Measurements from ENCODE around the gene MAP3K20.
A peak's percentile ranks its signal among the peaks of the same experiment; 100 is the strongest.
"Not testable (repeated sequence)": the region's sequence is repeated elsewhere in the genome, so short reads cannot be mapped to it uniquely, and the experiment has no call there.

MAP3K20 gene

GRCh38 chr2:173087793-173088496 lies 12.3 kb downstream of the MAP3K20 start:
- no peak for DNase-seq (ENCODE audit: low read depth)

GRCh38 chr2:173090276-173090877 lies 14.7 kb downstream of the MAP3K20 start:
- TF ChIP-seq, protein P1, sequence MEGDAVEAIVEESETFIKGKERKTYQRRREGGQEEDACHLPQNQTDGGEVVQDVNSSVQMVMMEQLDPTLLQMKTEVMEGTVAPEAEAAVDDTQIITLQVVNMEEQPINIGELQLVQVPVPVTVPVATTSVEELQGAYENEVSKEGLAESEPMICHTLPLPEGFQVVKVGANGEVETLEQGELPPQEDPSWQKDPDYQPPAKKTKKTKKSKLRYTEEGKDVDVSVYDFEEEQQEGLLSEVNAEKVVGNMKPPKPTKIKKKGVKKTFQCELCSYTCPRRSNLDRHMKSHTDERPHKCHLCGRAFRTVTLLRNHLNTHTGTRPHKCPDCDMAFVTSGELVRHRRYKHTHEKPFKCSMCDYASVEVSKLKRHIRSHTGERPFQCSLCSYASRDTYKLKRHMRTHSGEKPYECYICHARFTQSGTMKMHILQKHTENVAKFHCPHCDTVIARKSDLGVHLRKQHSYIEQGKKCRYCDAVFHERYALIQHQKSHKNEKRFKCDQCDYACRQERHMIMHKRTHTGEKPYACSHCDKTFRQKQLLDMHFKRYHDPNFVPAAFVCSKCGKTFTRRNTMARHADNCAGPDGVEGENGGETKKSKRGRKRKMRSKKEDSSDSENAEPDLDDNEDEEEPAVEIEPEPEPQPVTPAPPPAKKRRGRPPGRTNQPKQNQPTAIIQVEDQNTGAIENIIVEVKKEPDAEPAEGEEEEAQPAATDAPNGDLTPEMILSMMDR (conservative IDR thresholded peaks at IDR 0.05; ENCODE audit: low read depth, low read length): no peak
- peak overlapping the region; percentile 3 for H3K4me3 ChIP-seq (ENCODE audit: low read length)
- DNase-seq (ENCODE audit: low read depth): no peak

More at GRCh38 chr2:173087793-173088496, 12.3 kb downstream of the MAP3K20 start:
- no peak overlapping the region for H3K4me3 ChIP-seq (ENCODE audit: low read length)
- TF ChIP-seq, protein P1 (conservative IDR thresholded peaks at IDR 0.05; ENCODE audit: low read depth, low read length): no peak

- TF ChIP-seq, protein P1 (conservative IDR thresholded peaks at IDR 0.05; ENCODE audit: low read depth, low read length): peak; percentile 63
- H3K4me3 ChIP-seq (ENCODE audit: low read length): no peak overlapping the region
- DNase-seq (ENCODE audit: low read depth): no peak
Measured at GRCh38 chr2:173090973-173091660, 15.5 kb downstream of the MAP3K20 start.

GRCh38 chr2:173091910-173092309 lies 16.3 kb downstream of the MAP3K20 start:
- TF ChIP-seq, protein P1 (conservative IDR thresholded peaks at IDR 0.05; ENCODE audit: low read depth, low read length): no peak
- DNase-seq (ENCODE audit: low read depth): no peak
- no peak overlapping the region for H3K4me3 ChIP-seq (ENCODE audit: low read length)

DNA sequence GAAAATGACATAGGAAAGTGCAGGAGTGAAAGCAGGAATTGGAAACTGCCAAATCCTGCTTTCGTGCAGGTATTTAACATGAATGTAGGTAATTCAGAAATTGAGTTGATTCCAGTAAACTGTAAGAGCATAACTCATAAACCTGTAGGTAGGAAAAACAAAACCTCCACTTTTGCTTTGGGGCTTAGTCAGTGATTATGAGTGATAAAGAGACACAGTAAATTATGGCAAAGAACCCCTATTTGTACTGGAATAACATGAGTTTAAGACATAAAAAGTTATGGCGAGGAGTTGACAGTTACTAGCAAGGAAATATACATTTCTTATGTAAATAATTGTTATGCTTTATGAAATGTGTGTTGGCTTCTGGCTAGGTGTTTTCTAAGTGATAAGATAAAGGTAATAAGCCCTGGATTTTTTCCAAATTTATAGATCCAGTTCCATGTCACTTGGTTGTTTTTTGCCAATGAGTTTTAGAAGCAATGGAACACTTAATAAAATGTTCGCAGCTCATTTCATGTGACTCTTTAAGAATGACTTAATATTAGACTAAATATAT lies 17.3 kb downstream of the MAP3K20 start:
- DNase-seq (ENCODE audit: low read depth): no peak
- TF ChIP-seq, protein P1 (conservative IDR thresholded peaks at IDR 0.05; ENCODE audit: low read depth, low read length): no peak
- H3K4me3 ChIP-seq (ENCODE audit: low read length): no peak overlapping the region

DNA sequence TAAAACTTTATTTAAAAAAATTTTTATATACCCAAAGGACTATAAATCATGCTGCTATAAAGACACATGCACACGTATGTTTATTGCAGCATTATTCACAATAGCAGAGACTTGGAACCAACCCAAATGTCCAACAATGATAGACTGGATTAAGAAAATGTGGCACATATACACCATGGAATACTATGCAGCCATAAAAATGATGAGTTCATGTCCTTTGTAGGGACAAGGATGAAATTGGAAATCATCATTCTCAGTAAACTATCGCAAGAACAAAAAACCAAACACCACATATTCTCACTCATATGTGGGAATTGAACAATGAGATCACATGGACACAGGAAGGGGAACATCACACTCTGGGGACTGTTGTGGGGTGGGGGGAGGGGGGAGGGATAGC lies 18.0 kb downstream of the MAP3K20 start:
- not testable (repeated sequence) for DNase-seq (ENCODE audit: low read depth); H3K4me3 ChIP-seq (ENCODE audit: low read length)

GRCh38 chr2:173094731-173095130 lies 19.1 kb downstream of the MAP3K20 start:
- TF ChIP-seq, protein P1 (conservative IDR thresholded peaks at IDR 0.05; ENCODE audit: low read depth, low read length): no peak
- no peak for DNase-seq (ENCODE audit: low read depth)
- H3K4me3 ChIP-seq (ENCODE audit: low read length): no peak overlapping the region

Measured in retinal pigment epithelial cell (primary cell).